IPS-18a (cell line): ENCODE data around the gene DPYSL4.
"Not testable (repeated sequence)": the region's sequence is repeated elsewhere in the genome, so short reads cannot be mapped to it uniquely, and the experiment has no call there.

Source experiments
- H3K27ac ChIP-seq: one replicate; pipeline ENCODE4 v1.5.1; 2013; ENCODE audit warnings: low read length
- H3K27me3 ChIP-seq: one replicate; pipeline ENCODE4 v1.6.1; 2013; ENCODE audit warnings: mild to moderate bottlenecking, low read length; ENCODE audit not compliant: control insufficient read depth, insufficient read depth
- H3K36me3 ChIP-seq: one replicate; pipeline ENCODE4 v1.6.1; 2013; ENCODE audit warnings: low read depth, low read length; ENCODE audit not compliant: control insufficient read depth
- H3K4me1 ChIP-seq: one replicate; pipeline ENCODE4 v1.6.1; 2013; ENCODE audit warnings: low read depth, low read length; ENCODE audit not compliant: control insufficient read depth
- H3K4me3 ChIP-seq: one replicate; pipeline ENCODE4 v1.5.1; 2013; ENCODE audit warnings: low read length
- H3K9ac ChIP-seq: one replicate; pipeline ENCODE4 v1.6.1; 2013; ENCODE audit warnings: mild to moderate bottlenecking, low read length, moderate library complexity
- H3K9me3 ChIP-seq: one replicate; pipeline ENCODE4 v1.6.1; 2013; ENCODE audit warnings: low read depth, low read length; ENCODE audit not compliant: control insufficient read depth

The DPYSL4 gene

DNA sequence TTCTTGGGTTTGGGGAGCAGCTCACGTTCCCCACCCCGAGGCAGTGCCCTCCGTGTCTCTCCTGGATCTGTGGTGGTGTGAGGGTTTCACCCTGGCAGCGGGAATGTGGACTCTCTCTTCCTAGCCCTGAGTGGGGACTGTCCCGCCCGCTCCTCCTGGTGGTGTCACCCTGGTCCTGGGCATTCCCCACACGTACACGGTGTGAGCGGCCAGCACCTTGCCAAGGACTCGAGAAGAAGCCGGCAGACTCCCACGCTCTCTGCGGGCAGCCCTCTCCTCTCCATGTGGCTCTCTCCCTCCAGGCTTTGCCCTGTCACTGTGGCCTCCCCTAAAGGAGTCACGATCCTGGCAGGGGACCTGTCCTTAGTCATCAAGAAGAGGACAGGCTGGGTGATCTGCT, 24.0 kb downstream of the DPYSL4 start:
- Histone ChIP-seq H3K9ac (no peak overlapping the region), H3K4me1 (no peaks in the 10 kb centered on the region), H3K36me3 (no peaks in the 10 kb centered on the region), H3K27me3 (no peaks in the 10 kb centered on the region), H3K9me3 (no peaks in the 10 kb centered on the region), H3K27ac (no peak overlapping the region), H3K4me3 (no peak overlapping the region)

DNA sequence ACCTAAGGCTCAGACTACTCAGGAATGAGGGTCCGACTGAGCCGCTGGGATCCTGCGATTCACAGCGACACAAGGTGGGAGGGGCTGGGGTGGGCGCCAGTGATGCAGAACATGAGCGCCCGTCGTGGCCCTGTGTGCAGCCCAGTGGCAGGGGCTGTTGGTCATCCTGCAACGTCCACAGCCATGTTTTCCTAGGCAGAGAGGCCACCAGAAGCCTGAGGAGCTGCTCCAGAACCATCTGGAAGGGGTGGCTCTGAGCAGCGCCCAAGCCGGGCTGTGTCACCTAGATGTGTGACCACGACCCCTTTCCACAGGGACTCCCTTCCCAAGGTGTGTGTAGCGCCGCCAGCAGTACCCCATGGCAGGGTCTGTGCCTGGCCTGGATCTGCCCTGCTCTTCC, 24.5 kb downstream of the DPYSL4 start:
- Histone ChIP-seq H3K27ac (no peak overlapping the region), H3K9ac (no peak overlapping the region), H3K9me3 (no peaks in the 10 kb centered on the region), H3K27me3 (no peaks in the 10 kb centered on the region), H3K4me3 (no peak overlapping the region), H3K4me1 (no peaks in the 10 kb centered on the region), H3K36me3 (no peaks in the 10 kb centered on the region)

DNA sequence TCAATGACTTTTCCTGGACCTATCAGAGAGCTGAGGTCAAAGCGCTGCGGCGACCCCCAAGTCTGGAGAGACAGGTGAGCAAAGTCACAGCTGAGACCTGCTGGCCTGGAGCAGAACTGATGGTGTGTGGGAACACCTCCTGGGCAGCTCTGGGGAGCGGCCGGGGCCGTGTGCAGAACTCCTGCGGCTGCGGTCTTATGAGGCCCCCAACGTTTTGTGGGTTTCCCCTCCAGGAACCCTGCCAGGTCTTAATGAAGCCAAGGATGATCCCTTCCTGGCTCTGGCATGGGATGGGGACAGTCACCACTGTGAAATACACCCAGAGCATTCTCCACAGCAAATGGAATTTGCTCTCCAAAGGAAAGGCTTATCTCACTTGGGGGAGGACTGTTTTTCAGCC, 26.1 kb downstream of the DPYSL4 start:
- no peaks in the 10 kb centered on the region for H3K36me3 ChIP-seq
- H3K27ac ChIP-seq: no peak overlapping the region
- H3K4me1 ChIP-seq: no peaks in the 10 kb centered on the region
- no peak overlapping the region for H3K9ac ChIP-seq
- no peak overlapping the region for H3K4me3 ChIP-seq
- H3K9me3 ChIP-seq: no peaks in the 10 kb centered on the region
- no peaks in the 10 kb centered on the region for H3K27me3 ChIP-seq

DNA sequence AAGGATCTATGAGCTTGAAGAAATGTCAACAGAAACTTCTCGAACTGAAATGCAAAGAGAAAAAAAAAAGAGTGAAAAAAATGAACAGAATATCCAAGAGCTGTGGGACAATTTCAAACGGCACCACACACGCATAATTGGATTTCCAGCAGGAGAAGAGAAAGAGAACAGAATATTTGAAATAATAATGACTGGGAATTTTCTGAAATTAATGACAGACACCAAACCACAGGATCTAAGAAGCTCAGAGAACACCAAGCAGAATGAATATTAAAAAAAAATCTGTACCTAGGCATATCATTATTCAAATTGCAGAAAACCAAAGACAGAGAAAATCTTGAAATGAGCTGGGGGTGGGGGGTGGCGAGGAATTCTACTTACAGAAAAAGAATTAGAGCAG, 27.2 kb downstream of the DPYSL4 start:
- no peaks in the 10 kb centered on the region for H3K9me3 ChIP-seq
- H3K36me3 ChIP-seq: no peaks in the 10 kb centered on the region
- H3K27ac ChIP-seq: no peak overlapping the region
- H3K4me3 ChIP-seq: no peak overlapping the region
- no peaks in the 10 kb centered on the region for H3K4me1 ChIP-seq
- H3K27me3 ChIP-seq: no peaks in the 10 kb centered on the region
- H3K9ac ChIP-seq: no peak overlapping the region

DNA sequence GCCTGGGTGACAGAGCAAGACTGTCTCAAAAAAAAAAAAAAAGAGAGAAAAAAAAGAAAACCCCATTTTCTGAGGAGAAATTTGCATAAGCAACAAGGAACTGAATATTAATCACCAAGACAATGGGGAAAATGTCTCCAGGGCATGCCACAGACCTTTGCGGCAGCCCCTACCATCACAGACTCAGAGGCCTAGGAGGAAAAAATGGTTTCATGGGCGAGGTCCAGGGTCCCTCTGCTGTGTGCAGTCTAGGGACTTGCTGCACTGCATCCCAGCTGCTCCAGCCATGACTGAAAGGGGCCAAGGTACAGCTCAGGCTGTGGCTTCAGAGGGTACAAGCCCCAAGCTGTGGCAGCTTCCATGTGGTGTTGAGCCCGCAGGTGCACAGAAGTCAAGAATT, 29.7 kb downstream of the DPYSL4 start:
- H3K36me3 ChIP-seq, H3K9me3 ChIP-seq, H3K27ac ChIP-seq, H3K4me1 ChIP-seq, H3K4me3 ChIP-seq, H3K9ac ChIP-seq, H3K27me3 ChIP-seq: not testable (repeated sequence)

DNA sequence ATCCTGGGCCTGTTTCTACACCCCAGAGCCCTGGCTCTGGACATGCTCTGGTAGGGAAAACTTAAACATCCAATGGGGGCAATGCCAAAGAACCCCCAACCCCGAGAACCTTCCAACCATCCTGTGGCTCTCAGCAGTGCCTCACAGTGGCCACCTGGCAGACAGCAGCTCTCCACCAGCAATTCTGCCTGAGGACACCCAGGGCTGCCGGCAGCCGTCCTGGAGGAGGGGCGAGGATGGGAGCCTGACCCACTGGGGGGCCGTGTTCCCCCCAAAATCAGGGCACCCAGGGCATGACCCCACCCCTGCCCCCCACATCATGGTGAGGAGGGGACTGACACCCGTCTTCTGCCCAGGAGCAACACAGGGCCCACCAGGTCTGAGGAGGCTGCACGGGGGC, 32.7 kb downstream of the DPYSL4 start:
- Histone ChIP-seq H3K9ac (no peak overlapping the region), H3K4me3 (no peak overlapping the region), H3K36me3 (no peaks in the 10 kb centered on the region), H3K9me3 (no peaks in the 10 kb centered on the region), H3K4me1 (no peaks in the 10 kb centered on the region), H3K27me3 (no peaks in the 10 kb centered on the region), H3K27ac (no peak overlapping the region)

DNA sequence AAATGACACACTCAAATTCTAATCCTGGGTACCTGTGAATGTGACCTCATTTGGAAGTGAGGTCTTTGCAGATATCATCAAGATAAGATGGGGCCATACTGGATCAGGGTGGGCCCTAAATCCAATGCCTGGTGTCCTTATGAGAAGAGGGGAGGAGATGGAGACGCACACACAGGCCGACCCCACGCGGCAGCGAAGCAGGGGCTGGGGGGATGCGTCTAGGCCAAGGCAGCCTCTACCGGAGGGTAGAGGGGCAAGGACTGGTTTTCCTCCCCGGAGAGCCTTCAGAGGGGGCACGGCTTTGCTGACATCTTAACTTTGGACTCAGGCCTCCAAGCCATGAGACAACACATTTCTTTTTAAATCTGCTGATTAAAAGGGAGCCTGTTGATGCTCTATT, 33.3 kb downstream of the DPYSL4 start:
- Histone ChIP-seq H3K9me3 (no peaks in the 10 kb centered on the region), H3K9ac (no peak overlapping the region), H3K27ac (no peak overlapping the region), H3K27me3 (no peaks in the 10 kb centered on the region), H3K4me1 (no peaks in the 10 kb centered on the region), H3K4me3 (no peak overlapping the region), H3K36me3 (no peaks in the 10 kb centered on the region)

DNA sequence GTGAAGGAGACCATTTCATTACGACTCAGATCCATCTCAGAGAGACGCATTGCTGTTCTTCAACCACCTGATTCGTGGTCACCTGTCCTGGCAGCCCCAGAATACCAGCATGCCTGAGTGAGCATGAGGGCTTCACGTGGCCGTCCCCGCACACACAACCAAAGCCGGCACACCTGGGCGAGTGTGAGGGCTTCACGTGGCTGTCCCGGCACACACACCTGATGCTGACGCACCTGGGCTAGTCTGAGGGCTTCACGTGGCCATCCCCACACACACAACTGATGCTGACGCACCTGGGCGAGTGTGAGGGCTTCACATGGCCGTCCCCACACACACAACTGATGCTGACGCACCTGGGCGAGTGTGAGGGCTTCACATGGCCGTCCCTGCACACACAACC, 34.2 kb downstream of the DPYSL4 start:
- not testable (repeated sequence) for H3K9me3 ChIP-seq, H3K9ac ChIP-seq, H3K4me3 ChIP-seq, H3K27ac ChIP-seq, H3K36me3 ChIP-seq, H3K4me1 ChIP-seq, H3K27me3 ChIP-seq

DNA sequence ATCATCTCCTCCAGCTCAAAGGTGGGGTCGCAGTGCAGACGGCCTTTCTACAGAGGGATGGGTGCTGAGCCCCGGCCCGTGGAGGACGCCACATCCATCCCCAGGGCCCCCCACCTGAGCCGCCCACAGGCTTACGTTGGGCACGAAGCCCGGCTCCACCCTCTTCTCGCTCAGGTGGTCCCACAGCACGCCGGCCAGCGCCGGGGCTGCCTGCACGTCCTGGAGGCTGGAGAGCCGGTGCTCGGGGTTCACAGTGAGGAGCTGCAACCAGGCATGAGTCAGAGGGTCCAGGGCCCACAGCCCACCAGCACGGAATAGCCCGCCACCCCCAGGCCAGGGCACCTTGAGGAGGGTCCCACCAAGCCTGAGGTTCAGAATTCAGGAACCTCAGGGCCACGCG, 36.0 kb downstream of the DPYSL4 start:
- H3K4me1 ChIP-seq: no peaks in the 10 kb centered on the region
- H3K9ac ChIP-seq: no peak overlapping the region
- H3K4me3 ChIP-seq: no peak overlapping the region
- no peaks in the 10 kb centered on the region for H3K9me3 ChIP-seq
- no peaks in the 10 kb centered on the region for H3K27me3 ChIP-seq
- no peaks in the 10 kb centered on the region for H3K36me3 ChIP-seq
- no peak overlapping the region for H3K27ac ChIP-seq

DNA sequence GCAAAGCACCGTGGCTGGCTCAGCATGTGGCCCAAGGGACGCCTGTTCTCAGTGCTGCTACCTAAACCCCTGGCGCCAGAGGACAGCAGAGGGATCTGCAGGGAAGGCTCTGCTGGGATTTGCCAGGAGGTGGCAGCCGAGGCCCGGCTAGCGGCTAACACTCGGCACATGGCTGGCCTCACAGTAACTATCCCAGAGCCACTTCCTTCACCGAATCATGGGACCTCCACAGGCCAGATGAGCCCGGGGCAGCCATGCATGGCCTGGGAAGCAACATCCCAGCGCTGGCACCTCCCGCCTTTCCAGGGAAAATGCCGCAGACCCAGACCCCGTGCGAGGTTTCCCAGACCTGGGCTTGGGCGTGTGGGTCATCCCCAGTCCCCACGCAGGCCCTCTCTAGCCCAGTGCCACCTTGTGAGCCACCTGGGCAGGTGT, 36.4 kb downstream of the DPYSL4 start:
- H3K9ac ChIP-seq: no peak overlapping the region
- no peak overlapping the region for H3K27ac ChIP-seq
- no peaks in the 10 kb centered on the region for H3K36me3 ChIP-seq
- no peaks in the 10 kb centered on the region for H3K27me3 ChIP-seq
- no peaks in the 10 kb centered on the region for H3K4me1 ChIP-seq
- no peak overlapping the region for H3K4me3 ChIP-seq
- no peaks in the 10 kb centered on the region for H3K9me3 ChIP-seq

DNA sequence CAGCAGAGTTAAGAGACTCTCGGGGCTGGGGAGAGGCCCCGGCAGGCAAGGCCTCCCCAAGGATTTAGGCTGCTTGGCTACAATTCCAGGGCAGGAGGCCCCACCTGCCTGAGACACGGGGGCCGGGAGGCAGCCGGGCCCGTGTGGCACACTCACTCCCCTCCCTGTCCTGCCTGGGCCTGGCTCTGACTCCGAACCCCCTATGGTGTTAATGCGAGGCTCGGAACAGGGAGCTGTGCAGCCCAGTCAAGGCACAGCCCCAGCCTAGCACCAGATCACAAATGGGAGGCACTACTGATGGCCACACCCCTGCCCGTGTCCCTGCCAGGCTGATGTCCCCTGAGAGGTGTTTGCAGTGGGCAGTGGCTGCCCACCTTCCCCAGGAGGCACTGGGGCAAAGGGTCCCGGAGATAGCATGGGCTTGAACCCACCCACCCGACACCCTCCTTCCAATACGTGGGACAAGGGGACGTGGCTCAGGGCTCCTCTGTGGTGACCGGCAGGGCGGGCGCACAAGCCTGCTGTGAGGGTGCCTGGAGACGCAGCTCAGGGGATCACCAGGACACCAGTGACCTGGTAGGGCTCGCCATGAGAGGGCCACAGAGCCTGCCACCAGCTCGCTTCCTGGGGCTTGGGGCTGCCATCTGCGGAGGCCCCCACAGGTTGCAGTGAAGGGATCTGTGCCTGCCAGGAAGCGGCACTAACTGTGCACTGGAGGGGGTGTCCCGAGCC, 37.0 kb downstream of the DPYSL4 start:
- Histone ChIP-seq H3K27ac (no peak overlapping the region), H3K4me1 (no peaks in the 10 kb centered on the region), H3K36me3 (no peaks in the 10 kb centered on the region), H3K9ac (no peak overlapping the region), H3K4me3 (no peak overlapping the region), H3K9me3 (no peaks in the 10 kb centered on the region), H3K27me3 (no peaks in the 10 kb centered on the region)

DNA sequence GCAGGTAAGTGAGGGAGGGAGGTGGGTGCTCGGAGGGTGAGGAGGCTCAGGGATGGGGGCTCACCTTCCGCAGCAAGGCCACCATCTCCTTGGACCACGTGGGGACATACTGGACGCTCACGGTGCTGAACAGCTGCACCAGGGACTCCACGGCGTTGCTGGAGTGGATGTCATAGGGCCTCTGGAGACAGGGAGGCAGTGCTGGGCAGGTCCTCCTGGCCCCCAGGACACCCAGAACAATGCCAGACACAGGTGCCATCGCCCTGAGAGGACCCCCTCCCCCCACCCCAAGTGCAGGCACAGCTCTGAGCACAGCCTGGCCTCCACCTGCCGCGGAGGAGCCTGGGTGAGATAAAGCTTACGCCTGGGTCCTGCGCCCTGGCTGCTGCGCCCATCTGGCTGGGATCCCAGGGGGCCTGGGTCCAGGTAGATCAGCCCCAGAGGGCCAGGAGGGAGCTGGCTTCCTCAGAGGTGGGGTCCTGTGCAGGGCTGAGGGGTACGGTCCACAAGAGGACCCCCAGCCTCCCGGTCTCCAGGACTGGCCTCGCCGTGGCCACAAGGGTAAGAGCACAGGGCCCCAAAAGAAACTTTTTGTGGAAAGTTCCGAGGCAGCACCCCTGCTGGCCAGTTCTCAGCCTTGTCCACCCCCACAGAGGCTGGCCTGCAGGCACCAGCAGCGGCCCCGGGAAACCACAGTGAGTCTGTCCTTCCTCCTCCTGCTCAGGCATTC, 37.8 kb downstream of the DPYSL4 start:
- Histone ChIP-seq H3K9me3 (no peaks in the 10 kb centered on the region), H3K4me3 (no peak overlapping the region), H3K4me1 (no peaks in the 10 kb centered on the region), H3K36me3 (no peaks in the 10 kb centered on the region), H3K9ac (no peak overlapping the region), H3K27me3 (no peaks in the 10 kb centered on the region), H3K27ac (no peak overlapping the region)
